ENCODE measurements around the gene SLC44A5. TPM values are rescaled to one million over a fixed set of nuclear protein-coding genes. Genes with fewer than 3 reads are reported as not detected.
"Not testable (repeated sequence)": the region's sequence is repeated elsewhere in the genome, so short reads cannot be mapped to it uniquely, and the experiment has no call there.

Gene SLC44A5
- total RNA-seq, 1 donor from 2014 or later: 1.2 TPM

DNA sequence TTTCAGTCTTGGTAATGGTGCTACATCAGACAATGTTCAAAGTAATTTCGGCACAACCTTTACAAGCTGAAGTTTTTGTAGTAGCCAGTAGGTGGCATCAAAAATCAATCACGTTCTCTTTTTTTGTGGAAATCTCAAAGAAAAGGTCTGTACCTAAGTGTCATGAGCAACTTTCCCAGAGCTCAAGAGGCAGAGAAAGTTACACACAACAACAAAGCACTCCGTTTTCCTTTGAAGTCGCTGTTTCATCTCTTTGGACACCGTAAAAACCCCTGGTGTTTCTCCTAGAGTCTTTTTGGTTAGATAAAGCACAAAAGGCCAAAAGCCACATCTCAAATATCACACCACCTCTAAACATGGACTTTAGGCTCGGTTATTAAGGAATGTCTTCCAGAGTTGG is 345.1 kb downstream of the SLC44A5 start:
- intact Hi-C loops (cut with DNase I): no loop called here
- Histone ChIP-seq H3K36me3 (no peaks in the 10 kb centered on the region), H3K27me3 (no peaks in the 10 kb centered on the region), H3K4me3 (no peak overlapping the region), H3K9me3 (no peaks in the 10 kb centered on the region), H3K27ac (no peak overlapping the region), H3K4me1 (no peaks in the 10 kb centered on the region)
- TF ChIP-seq POLR2AphosphoS5 (IDR thresholded peaks at IDR 0.05; ENCODE audit: insufficient read depth in 1 of 2, low read depth in 1 of 2) (no peak), POLR2A (IDR thresholded peaks at IDR 0.05) (no peak)
- TF ChIP-seq, protein P1, sequence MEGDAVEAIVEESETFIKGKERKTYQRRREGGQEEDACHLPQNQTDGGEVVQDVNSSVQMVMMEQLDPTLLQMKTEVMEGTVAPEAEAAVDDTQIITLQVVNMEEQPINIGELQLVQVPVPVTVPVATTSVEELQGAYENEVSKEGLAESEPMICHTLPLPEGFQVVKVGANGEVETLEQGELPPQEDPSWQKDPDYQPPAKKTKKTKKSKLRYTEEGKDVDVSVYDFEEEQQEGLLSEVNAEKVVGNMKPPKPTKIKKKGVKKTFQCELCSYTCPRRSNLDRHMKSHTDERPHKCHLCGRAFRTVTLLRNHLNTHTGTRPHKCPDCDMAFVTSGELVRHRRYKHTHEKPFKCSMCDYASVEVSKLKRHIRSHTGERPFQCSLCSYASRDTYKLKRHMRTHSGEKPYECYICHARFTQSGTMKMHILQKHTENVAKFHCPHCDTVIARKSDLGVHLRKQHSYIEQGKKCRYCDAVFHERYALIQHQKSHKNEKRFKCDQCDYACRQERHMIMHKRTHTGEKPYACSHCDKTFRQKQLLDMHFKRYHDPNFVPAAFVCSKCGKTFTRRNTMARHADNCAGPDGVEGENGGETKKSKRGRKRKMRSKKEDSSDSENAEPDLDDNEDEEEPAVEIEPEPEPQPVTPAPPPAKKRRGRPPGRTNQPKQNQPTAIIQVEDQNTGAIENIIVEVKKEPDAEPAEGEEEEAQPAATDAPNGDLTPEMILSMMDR (IDR thresholded peaks at IDR 0.05): no peak
- no peak for DNase-seq (ENCODE audit: extremely low spot score in 2 of 2)

DNA sequence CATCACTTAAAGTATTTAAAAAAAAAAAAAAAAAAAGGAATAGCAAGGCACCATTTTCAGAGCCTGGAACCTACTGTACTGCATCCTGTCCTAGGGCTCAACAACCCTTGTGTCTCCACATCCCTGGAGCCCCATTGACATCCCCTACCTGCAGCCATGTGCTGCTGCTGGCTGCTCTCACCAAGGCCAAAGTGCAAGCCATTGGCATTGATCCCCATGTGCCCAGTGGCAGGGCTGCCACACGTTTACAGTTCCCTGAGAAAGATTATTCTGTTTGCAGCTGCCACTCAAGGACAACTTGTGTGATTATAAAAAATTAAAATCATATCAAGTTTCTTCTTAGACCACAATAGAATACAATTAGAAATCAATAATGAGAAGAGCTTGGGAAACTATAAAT is 346.8 kb downstream of the SLC44A5 start:
- Histone ChIP-seq H3K4me1 (no peaks in the 10 kb centered on the region), H3K27me3 (no peaks in the 10 kb centered on the region), H3K4me3 (no peak overlapping the region), H3K9me3 (no peaks in the 10 kb centered on the region), H3K27ac (no peak overlapping the region), H3K36me3 (no peaks in the 10 kb centered on the region)
- intact Hi-C loops (cut with DNase I): no loop called here
- TF ChIP-seq POLR2A (IDR thresholded peaks at IDR 0.05): no peak
- no peak for TF ChIP-seq POLR2AphosphoS5 (IDR thresholded peaks at IDR 0.05; ENCODE audit: insufficient read depth in 1 of 2, low read depth in 1 of 2)
- DNase-seq (ENCODE audit: extremely low spot score in 2 of 2): no peak

DNA sequence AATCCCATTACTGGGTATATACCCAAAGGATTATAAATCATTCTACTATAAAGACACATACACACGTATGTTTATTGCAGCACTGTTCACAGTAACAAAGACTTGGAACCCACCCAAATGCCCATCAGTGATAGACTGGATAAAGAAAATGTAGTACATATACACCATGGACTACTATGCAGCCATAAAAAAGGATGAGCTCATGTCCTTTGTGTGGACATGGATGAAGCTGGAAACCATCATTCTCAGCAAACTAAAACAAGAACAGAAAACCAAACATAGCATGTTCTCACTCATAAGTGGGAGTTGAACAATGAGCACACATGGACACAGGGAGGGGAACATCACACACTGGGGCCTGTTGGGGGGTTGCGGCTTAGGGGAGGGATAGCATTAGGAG is 347.3 kb downstream of the SLC44A5 start:
- H3K9me3 ChIP-seq; intact Hi-C loops (cut with DNase I); H3K27ac ChIP-seq; H3K4me3 ChIP-seq; DNase-seq (ENCODE audit: extremely low spot score in 2 of 2); H3K27me3 ChIP-seq; H3K36me3 ChIP-seq; H3K4me1 ChIP-seq: not testable (repeated sequence)

DNA sequence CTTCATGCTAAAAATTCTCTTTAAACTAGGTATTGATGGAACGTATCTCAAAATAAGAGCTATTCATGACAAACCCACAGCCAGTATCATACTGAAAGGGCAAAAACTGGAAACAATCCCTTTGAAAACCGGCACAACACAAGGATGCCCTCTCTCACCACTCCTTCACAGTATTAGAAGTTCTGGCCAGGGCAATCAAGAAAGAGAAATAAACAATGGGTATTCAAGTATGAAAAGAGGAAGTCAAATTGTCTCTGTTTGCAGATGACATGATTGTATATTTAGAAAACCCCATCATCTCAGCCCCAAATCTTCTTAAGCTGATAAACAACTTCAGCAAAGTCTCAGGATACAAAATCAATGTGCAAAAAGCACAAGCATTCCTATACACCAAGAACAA is 349.0 kb downstream of the SLC44A5 start:
- H3K4me3 ChIP-seq; H3K36me3 ChIP-seq; DNase-seq (ENCODE audit: extremely low spot score in 2 of 2); H3K27ac ChIP-seq; H3K4me1 ChIP-seq; H3K9me3 ChIP-seq; H3K27me3 ChIP-seq; intact Hi-C loops (cut with DNase I): not testable (repeated sequence)

DNA sequence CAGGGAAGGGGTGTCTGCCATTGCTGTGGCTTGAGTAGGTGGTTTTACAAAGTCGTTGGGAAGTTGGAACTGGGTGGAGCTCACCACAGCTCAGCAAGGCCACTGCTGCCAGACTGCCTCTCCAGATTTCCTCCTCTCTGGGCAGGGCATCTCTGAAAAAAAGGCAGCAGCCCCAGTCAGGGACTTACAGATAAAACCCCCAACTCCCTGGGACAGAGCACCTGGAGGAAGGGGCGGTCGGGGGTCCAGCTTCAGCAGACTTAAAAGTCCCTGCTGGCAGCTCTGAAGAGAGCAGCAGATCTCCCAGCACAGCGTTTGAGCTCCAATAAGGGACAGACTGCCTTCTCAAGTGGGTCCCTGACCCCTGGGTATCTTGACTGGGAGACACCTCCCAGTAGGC is 352.6 kb downstream of the SLC44A5 start:
- no peaks in the 10 kb centered on the region for H3K9me3 ChIP-seq
- no peak overlapping the region for H3K27ac ChIP-seq
- intact Hi-C loops (cut with DNase I): no loop called here
- TF ChIP-seq, protein P1 (IDR thresholded peaks at IDR 0.05): no peak
- TF ChIP-seq POLR2A (IDR thresholded peaks at IDR 0.05): no peak
- no peak for TF ChIP-seq POLR2AphosphoS5 (IDR thresholded peaks at IDR 0.05; ENCODE audit: insufficient read depth in 1 of 2, low read depth in 1 of 2)
- H3K4me3 ChIP-seq: no peak overlapping the region
- H3K27me3 ChIP-seq: no peaks in the 10 kb centered on the region
- no peaks in the 10 kb centered on the region for H3K36me3 ChIP-seq
- DNase-seq (ENCODE audit: extremely low spot score in 2 of 2): no peak
- no peaks in the 10 kb centered on the region for H3K4me1 ChIP-seq

DNA sequence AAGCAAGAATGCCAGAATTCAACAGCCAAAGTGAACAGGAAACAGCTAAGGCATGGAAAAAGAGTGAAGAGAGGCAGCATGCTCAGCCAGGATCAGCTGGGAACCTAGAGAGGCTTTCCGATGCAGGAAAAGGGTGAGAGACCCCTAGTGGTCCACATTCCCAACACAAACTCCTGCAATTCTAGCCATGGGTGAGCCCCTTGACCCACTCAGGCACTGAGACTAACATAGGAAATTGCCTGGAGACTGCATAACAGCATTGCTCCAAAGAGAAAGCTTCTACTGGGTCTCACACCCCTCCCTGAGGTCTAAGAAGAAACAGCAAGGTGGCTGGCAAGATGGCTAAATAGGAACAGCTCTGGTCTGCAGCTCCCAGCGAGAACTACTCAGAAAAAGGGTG is 353.5 kb downstream of the SLC44A5 start:
- H3K27ac ChIP-seq: no peak overlapping the region
- intact Hi-C loops (cut with DNase I): no loop called here
- H3K36me3 ChIP-seq: no peaks in the 10 kb centered on the region
- TF ChIP-seq, protein P1 (IDR thresholded peaks at IDR 0.05): no peak
- TF ChIP-seq POLR2AphosphoS5 (IDR thresholded peaks at IDR 0.05; ENCODE audit: insufficient read depth in 1 of 2, low read depth in 1 of 2) (no peak), POLR2A (IDR thresholded peaks at IDR 0.05) (no peak)
- H3K27me3 ChIP-seq: no peaks in the 10 kb centered on the region
- DNase-seq (ENCODE audit: extremely low spot score in 2 of 2): no peak
- no peak overlapping the region for H3K4me3 ChIP-seq
- no peaks in the 10 kb centered on the region for H3K4me1 ChIP-seq
- H3K9me3 ChIP-seq: no peaks in the 10 kb centered on the region

DNA sequence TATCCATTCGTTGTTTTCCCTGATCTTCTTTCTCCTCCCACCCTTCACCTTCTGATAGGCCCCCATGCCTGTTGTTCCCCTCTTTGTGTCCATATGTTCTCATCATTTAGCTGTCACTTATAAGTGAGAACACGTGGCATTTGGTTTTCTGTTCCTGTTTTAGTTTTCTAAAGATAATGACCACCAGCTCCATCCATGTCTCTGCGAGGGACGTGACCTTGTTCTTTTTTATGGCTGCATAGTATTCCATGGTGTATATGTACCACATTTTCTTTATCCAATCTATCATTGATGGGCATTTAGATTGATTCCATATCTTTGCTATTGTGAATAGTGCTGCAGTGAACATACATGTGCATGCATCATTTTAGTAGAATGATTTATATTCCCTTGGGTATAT is 360.8 kb downstream of the SLC44A5 start:
- intact Hi-C loops (cut with DNase I); H3K27me3 ChIP-seq; H3K4me3 ChIP-seq; H3K4me1 ChIP-seq; DNase-seq (ENCODE audit: extremely low spot score in 2 of 2); H3K36me3 ChIP-seq; H3K27ac ChIP-seq; H3K9me3 ChIP-seq: not testable (repeated sequence)
